Endothelial cell of umbilical vein (primary cell): ENCODE data around the gene RFC5. TPM values are rescaled to one million over a fixed set of nuclear protein-coding genes. Genes with fewer than 3 reads are reported as not detected.

Source experiments
- BruUV-seq: library from RNA; stranded (reverse); fragments of 400-500 nt; replicated peaks from 2 replicates; lab custom pipeline; 2021; lab: Mats Ljungman, UMichigan
- CTCF ChIA-PET: fragments of 300-600, 350-600 bp; sonication (Branson Sonifier 250); formaldehyde crosslinking; loops from one replicate; lab custom pipeline; 2021; ENCODE audit warnings: antibody characterized with exemption, inconsistent platforms; lab: Charles Lee
- POLR2A ChIA-PET: fragments of 300-600, 350-600 bp; sonication (Branson Sonifier 250); formaldehyde crosslinking; loops from one replicate; lab custom pipeline; 2021; ENCODE audit warnings: antibody characterized with exemption, inconsistent platforms; lab: Charles Lee
- DNase-seq: peaks from one replicate; pipeline ENCODE4 v3.0.0-alpha.2; 2011; ENCODE audit warnings: low read depth, low spot score
- FAIRE-seq: peaks from 2 replicates; lab custom pipeline; 2011; peaks lifted over from hg19 to GRCh38; lab: Jason Lieb, UNC
- H2AFZ ChIP-seq: 2 replicates; pipeline ENCODE4 v1.6.0; 2012; ENCODE audit warnings: low read depth, low read length, control low read depth, inconsistent platforms
- H3K27ac ChIP-seq: 2 replicates; pipeline ENCODE4 v1.5.1; 2011; ENCODE audit warnings: low read depth, mild to moderate bottlenecking, control low read depth, low read length, moderate library complexity; ENCODE audit not compliant: insufficient read depth
- H3K27me3 ChIP-seq, 2 experiments: 2 replicates each; pipeline versions ENCODE4 v1.6.0 to v1.6.1; 2011; ENCODE audit warnings: low read length in 2 of 2, mixed read lengths in 1 of 2; ENCODE audit not compliant: control insufficient read depth in 2 of 2, insufficient read depth in 2 of 2
- H3K36me3 ChIP-seq, 2 experiments: 2 replicates in 1 of 2; 3 replicates in 1 of 2; pipeline ENCODE4 v1.5.1; 2011; ENCODE audit warnings: low read length in 2 of 2, mild to moderate bottlenecking in 1 of 2, moderate library complexity in 1 of 2; ENCODE audit not compliant: control insufficient read depth in 2 of 2, insufficient read depth in 2 of 2; ENCODE audit errors: extremely low read depth in 1 of 2
- H3K4me1 ChIP-seq: 3 replicates; pipeline ENCODE4 v1.5.1; 2011; ENCODE audit warnings: mild to moderate bottlenecking, low read length; ENCODE audit not compliant: control insufficient read depth, insufficient read depth; ENCODE audit errors: extremely low read depth
- H3K4me2 ChIP-seq: 2 replicates; pipeline ENCODE4 v1.6.1; 2011; ENCODE audit warnings: low read length, control low read depth, mixed read lengths; ENCODE audit not compliant: insufficient read depth
- H3K4me3 ChIP-seq, 3 experiments: fragments of 200-600 bp in 1 of 3; sonication (generic), shearing (Covaris generic) in 1 of 3; replicated peaks in 1 of 3; 2 replicates each; pipeline ENCODE4 v1.5.1; 2011 to 2016; ENCODE audit warnings: control low read depth in 3 of 3, low read length in 3 of 3, mild to moderate bottlenecking in 2 of 3, inconsistent platforms in 1 of 3, low read depth in 1 of 3, moderate library complexity in 1 of 3; ENCODE audit not compliant: insufficient read depth in 1 of 3
- H3K79me2 ChIP-seq: 2 replicates; pipeline ENCODE4 v1.6.0; 2012; ENCODE audit warnings: low read length, inconsistent platforms; ENCODE audit not compliant: control insufficient read depth, insufficient read depth
- H3K9ac ChIP-seq: replicated peaks from 2 replicates; pipeline ENCODE3; 2011; ENCODE audit warnings: low read length, control low read depth; ENCODE audit not compliant: insufficient read depth; ENCODE audit errors: extremely low read depth
- H3K9me1 ChIP-seq: replicated peaks from 3 replicates; pipeline ENCODE4 v1.6.0; 2011; ENCODE audit warnings: mild to moderate bottlenecking, low read length; ENCODE audit not compliant: control insufficient read depth, insufficient read depth; ENCODE audit errors: extremely low read depth
- H3K9me3 ChIP-seq: replicated peaks from 2 replicates; pipeline ENCODE4 v1.5.1; 2012; ENCODE audit warnings: low read length, inconsistent platforms; ENCODE audit not compliant: control insufficient read depth, insufficient read depth
- H4K20me1 ChIP-seq: replicated peaks from 2 replicates; pipeline ENCODE3; 2011; ENCODE audit warnings: mild to moderate bottlenecking, low read length; ENCODE audit not compliant: control insufficient read depth, insufficient read depth; ENCODE audit errors: extremely low read depth
- CTCF ChIP-seq, 2 donors: IDR thresholded peaks; 1 replicate in 1 of 2; 2 replicates in 1 of 2; pipeline ENCODE4 v1.5.1; 2011; ENCODE audit warnings: low read length in 2 of 2, mild to moderate bottlenecking in 2 of 2, moderate library complexity in 2 of 2, control low read depth in 1 of 2, inconsistent platforms in 1 of 2, low read depth in 1 of 2; ENCODE audit not compliant: insufficient read depth in 1 of 2; ENCODE audit errors: extremely low read depth in 1 of 2
- FOS ChIP-seq: IDR thresholded peaks from 2 replicates; pipeline ENCODE4 v1.6.1; 2011; ENCODE audit warnings: mild to moderate bottlenecking, low read length, moderate library complexity, borderline replicate concordance; ENCODE audit not compliant: insufficient read depth
- GATA2 ChIP-seq: IDR thresholded peaks from 2 replicates; pipeline ENCODE4 v1.7.0; 2011; ENCODE audit warnings: low read depth, mild to moderate bottlenecking, moderate library complexity, mixed read lengths, low read length; ENCODE audit not compliant: insufficient read length, insufficient read depth
- JUN ChIP-seq: IDR thresholded peaks from 2 replicates; pipeline ENCODE4 v1.6.1; 2011; ENCODE audit warnings: borderline replicate concordance, low read depth; ENCODE audit not compliant: insufficient read length, insufficient read depth
- MAX ChIP-seq: IDR thresholded peaks from 2 replicates; pipeline ENCODE4 v1.6.1; 2011; ENCODE audit not compliant: insufficient read depth, insufficient read length
- MYC ChIP-seq: IDR thresholded peaks from one replicate; pipeline ENCODE4 v1.6.1; 2011; ENCODE audit warnings: mild to moderate bottlenecking, low read depth, low read length
- POLR2A ChIP-seq: IDR thresholded peaks from 2 replicates; pipeline ENCODE4 v1.6.1; 2012; ENCODE audit warnings: low read depth, mild to moderate bottlenecking, control low read depth, low read length
- POLR2AphosphoS5 ChIP-seq: IDR thresholded peaks from 2 replicates; pipeline ENCODE4 v1.6.1; 2012; ENCODE audit warnings: low read depth, mild to moderate bottlenecking, control low read depth, low read length, moderate library complexity; ENCODE audit not compliant: insufficient read depth
- dilution Hi-C: fragments of 300-500 bp; cut with MboI; formaldehyde crosslinking; loops from one replicate; pipeline ENCODE4 v1.15.0; 2019; ENCODE audit warnings: low sequenced_read_pairs; ENCODE audit not compliant: extremely low pct_ligation_motif_present
- intact Hi-C: fragments of 100-400 bp; cut with micrococcal nuclease; formaldehyde crosslinking; loops from one replicate; pipeline ENCODE4 v1.10.0; 2022
- polyA plus RNA-seq, 4 experiments: library from polyadenylated mRNA; depleted of rRNA in 3 of 4; stranded (reverse) in 3 of 4; unstranded in 1 of 4; fragments of >200 nt; gene quantifications; 2 replicates each; pipeline versions ENCODE4 v1.2.1 to v1.2.3, GENCODE V29; 2011 to 2012; ENCODE audit warnings: missing spikeins in 1 of 4
- total RNA-seq: library from RNA; stranded (reverse); gene quantifications from 2 replicates; pipeline ENCODE4 v1.2.3, GENCODE V29; 2021

RFC5 gene
- total and polyA plus RNA-seq, 2 donors (not counting 3 experiments of a cell fraction or from before 2014, with no cell fraction given): 18.1 to 23.3 TPM

GRCh38 chr12:117975006-117975405 is 41.5 kb upstream of the RFC5 start:
- ChIA-PET POLR2A (no interaction called here), CTCF (no interaction called here)
- H3K4me3 ChIP-seq: no peak overlapping the region
- dilution Hi-C loops: no loop called here
- no peaks in the 10 kb centered on the region for H4K20me1 ChIP-seq
- H3K36me3 ChIP-seq: no peaks in the 10 kb centered on the region
- H3K9ac ChIP-seq: no peak overlapping the region
- H3K4me2 ChIP-seq: no peak overlapping the region
- H3K27me3 ChIP-seq: no peaks in the 10 kb centered on the region
- H2AFZ ChIP-seq: no peak overlapping the region
- H3K27ac ChIP-seq: no peak overlapping the region
- no peak for FAIRE-seq
- H3K4me1 ChIP-seq: no peaks in the 10 kb centered on the region
- BruUV-seq: no TSS peak
- TF ChIP-seq CTCF (IDR thresholded peaks at IDR 0.05; ENCODE audit: extremely low read depth in 1 of 2, insufficient read depth in 1 of 2, low read depth in 1 of 2, low read length in 2 of 2) (no peak), JUN (no peak), MYC (no peak), GATA2 (no peak), POLR2AphosphoS5 (no peak), MAX (no peak), FOS (no peak), POLR2A (no peak)
- H3K9me3 ChIP-seq: no peaks in the 10 kb centered on the region
- no peaks in the 10 kb centered on the region for H3K79me2 ChIP-seq
- H3K9me1 ChIP-seq: no peaks in the 10 kb centered on the region
- DNase-seq: no peak
- intact Hi-C loops: no loop called here
